ENCODE results near the gene LTBP4.

- TF ChIP-seq, protein P1, sequence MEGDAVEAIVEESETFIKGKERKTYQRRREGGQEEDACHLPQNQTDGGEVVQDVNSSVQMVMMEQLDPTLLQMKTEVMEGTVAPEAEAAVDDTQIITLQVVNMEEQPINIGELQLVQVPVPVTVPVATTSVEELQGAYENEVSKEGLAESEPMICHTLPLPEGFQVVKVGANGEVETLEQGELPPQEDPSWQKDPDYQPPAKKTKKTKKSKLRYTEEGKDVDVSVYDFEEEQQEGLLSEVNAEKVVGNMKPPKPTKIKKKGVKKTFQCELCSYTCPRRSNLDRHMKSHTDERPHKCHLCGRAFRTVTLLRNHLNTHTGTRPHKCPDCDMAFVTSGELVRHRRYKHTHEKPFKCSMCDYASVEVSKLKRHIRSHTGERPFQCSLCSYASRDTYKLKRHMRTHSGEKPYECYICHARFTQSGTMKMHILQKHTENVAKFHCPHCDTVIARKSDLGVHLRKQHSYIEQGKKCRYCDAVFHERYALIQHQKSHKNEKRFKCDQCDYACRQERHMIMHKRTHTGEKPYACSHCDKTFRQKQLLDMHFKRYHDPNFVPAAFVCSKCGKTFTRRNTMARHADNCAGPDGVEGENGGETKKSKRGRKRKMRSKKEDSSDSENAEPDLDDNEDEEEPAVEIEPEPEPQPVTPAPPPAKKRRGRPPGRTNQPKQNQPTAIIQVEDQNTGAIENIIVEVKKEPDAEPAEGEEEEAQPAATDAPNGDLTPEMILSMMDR (IDR thresholded peaks at IDR 0.05; ENCODE audit: insufficient read depth, low read depth, low read length), result no peak
- TF ChIP-seq EZH2 (IDR thresholded peaks at IDR 0.05; ENCODE audit: insufficient read depth, low read length), result no peak
These were observed 24.4 kb upstream of the LTBP4 start, which contains the start of gene SHKBP1 for GRCh38 chr19:40576585-40577451.

Data from astrocyte (in vitro differentiated cells and primary cell).